GM21786 (cell line): ENCODE results near the gene KCNB1.

ENCODE experiments used
- ATAC-seq: cut with Tn5 transposase; IDR thresholded peaks from one replicate; pipeline ENCODE4 v1.9.1; 2021; ENCODE audit not compliant: unreplicated experiment

Gene KCNB1

GRCh38 chr20:49471397-49471796 is 11.1 kb downstream of the KCNB1 start:
- no peak for ATAC-seq

- no peak for ATAC-seq
Measured at GRCh38 chr20:49470922-49471321, 11.5 kb downstream of the KCNB1 start.

GRCh38 chr20:49469060-49469459 is 13.4 kb downstream of the KCNB1 start:
- no peak for ATAC-seq

GRCh38 chr20:49468412-49468811 is 14.1 kb downstream of the KCNB1 start:
- no peak for ATAC-seq

- no peak for ATAC-seq
Measured at GRCh38 chr20:49466114-49466912, 16.2 kb downstream of the KCNB1 start.

- ATAC-seq: no peak
Measured at GRCh38 chr20:49464556-49464955, 17.9 kb downstream of the KCNB1 start.

GRCh38 chr20:49462626-49463025 is 19.8 kb downstream of the KCNB1 start:
- no peak for ATAC-seq

GRCh38 chr20:49461894-49462620 is 20.4 kb downstream of the KCNB1 start:
- ATAC-seq: no peak

- ATAC-seq: no peak
Measured at GRCh38 chr20:49460916-49461315, 21.6 kb downstream of the KCNB1 start.

- no peak for ATAC-seq
Measured at GRCh38 chr20:49460131-49460530, 22.3 kb downstream of the KCNB1 start.

GRCh38 chr20:49459684-49460083 is 22.8 kb downstream of the KCNB1 start:
- no peak for ATAC-seq

- no peak for ATAC-seq
Measured at GRCh38 chr20:49457444-49457843, 25.0 kb downstream of the KCNB1 start.

- ATAC-seq: no peak
Measured at GRCh38 chr20:49456646-49457045, 25.8 kb downstream of the KCNB1 start.

GRCh38 chr20:49455691-49456090 is 26.8 kb downstream of the KCNB1 start:
- ATAC-seq: no peak

- ATAC-seq: no peak
Measured at GRCh38 chr20:49452011-49452482, 30.4 kb downstream of the KCNB1 start.

- no peak for ATAC-seq
Measured at GRCh38 chr20:49450281-49450721, 32.2 kb downstream of the KCNB1 start.

- ATAC-seq: no peak
Measured at GRCh38 chr20:49448917-49449316, 33.6 kb downstream of the KCNB1 start.

- no peak for ATAC-seq
Measured at GRCh38 chr20:49447946-49448809, 34.3 kb downstream of the KCNB1 start.

GRCh38 chr20:49447364-49447763 is 35.1 kb downstream of the KCNB1 start:
- ATAC-seq: no peak

GRCh38 chr20:49446808-49447207 is 35.7 kb downstream of the KCNB1 start:
- no peak for ATAC-seq

- no peak for ATAC-seq
Measured at GRCh38 chr20:49446080-49446479, 36.4 kb downstream of the KCNB1 start.
